Progenitor cell of endocrine pancreas (in vitro differentiated cells): ENCODE results near the gene CLEC16A. TPM values are rescaled to one million over a fixed set of nuclear protein-coding genes. Genes with fewer than 3 reads are reported as not detected.

ENCODE experiments used
- DNase-seq: peaks from one replicate; pipeline ENCODE4 v3.0.0; 2021; ENCODE audit warnings: low spot score; ENCODE audit not compliant: unreplicated experiment
- H3K27ac Mint-ChIP-seq: 2 replicates; pipeline ENCODE4 v1.8.0; 2021; ENCODE audit warnings: mild to moderate bottlenecking, moderate library complexity, mixed read lengths
- H3K27me3 Mint-ChIP-seq: 2 replicates; pipeline ENCODE4 v1.8.0; 2021; ENCODE audit warnings: mixed read lengths
- H3K36me3 Mint-ChIP-seq: 2 replicates; pipeline ENCODE4 v1.8.0; 2022; ENCODE audit warnings: mixed read lengths; ENCODE audit not compliant: insufficient read depth
- H3K4me1 Mint-ChIP-seq: 2 replicates; pipeline ENCODE4 v1.8.0; 2021; ENCODE audit warnings: low read depth, mixed read lengths
- H3K4me3 Mint-ChIP-seq: 2 replicates; pipeline ENCODE4 v1.8.0; 2021; ENCODE audit warnings: low read depth, mild to moderate bottlenecking, moderate library complexity, mixed read lengths
- H3K9me3 Mint-ChIP-seq: 2 replicates; pipeline ENCODE4 v1.8.0; 2021; ENCODE audit warnings: low read depth, mixed read lengths
- CTCF ChIP-seq: fragments of 200-600 bp; sonication (generic); IDR thresholded peaks from one replicate; pipeline ENCODE4 v1.5.0; 2021; ENCODE audit warnings: antibody characterized with exemption, mild to moderate bottlenecking; ENCODE audit not compliant: unreplicated experiment
- total RNA-seq: library from RNA; stranded (reverse); gene quantifications from 2 replicates; pipeline ENCODE4 v1.2.1, GENCODE V29; 2021

Gene CLEC16A
- total RNA-seq, 1 donor from 2014 or later: 34.3 TPM

GRCh38 chr16:11106726-11107125 lies 162.4 kb downstream of the CLEC16A start:
- Mint-ChIP-seq H3K27me3 (no peaks in the 10 kb centered on the region), H3K36me3 (peaks cover under 1% of the 10 kb centered on the region), H3K27ac (no peak overlapping the region), H3K4me3 (no peak overlapping the region), H3K9me3 (no peaks in the 10 kb centered on the region), H3K4me1 (peaks cover 15% of the 10 kb centered on the region)
- no peak for DNase-seq
- no peak for TF ChIP-seq CTCF

GRCh38 chr16:11107780-11108465 lies 163.6 kb downstream of the CLEC16A start:
- H3K36me3 Mint-ChIP-seq: peaks cover 3% of the 10 kb centered on the region

GRCh38 chr16:11108466-11108805 lies 164.1 kb downstream of the CLEC16A start:
- H3K4me3 Mint-ChIP-seq: no peak overlapping the region
- no peak overlapping the region for H3K27ac Mint-ChIP-seq
- DNase-seq: no peak
- no peak for TF ChIP-seq CTCF
- no peaks in the 10 kb centered on the region for H3K27me3 Mint-ChIP-seq
- no peaks in the 10 kb centered on the region for H3K9me3 Mint-ChIP-seq
- H3K4me1 Mint-ChIP-seq: peaks cover 7% of the 10 kb centered on the region
- peaks cover 3% of the 10 kb centered on the region for H3K36me3 Mint-ChIP-seq

More at GRCh38 chr16:11107780-11108465, 163.6 kb downstream of the CLEC16A start:
- no peak for TF ChIP-seq CTCF
- no peak overlapping the region for H3K27ac Mint-ChIP-seq
- peaks cover 7% of the 10 kb centered on the region for H3K4me1 Mint-ChIP-seq
- no peak for DNase-seq
- no peak overlapping the region for H3K4me3 Mint-ChIP-seq
- H3K9me3 Mint-ChIP-seq: no peaks in the 10 kb centered on the region
- H3K27me3 Mint-ChIP-seq: no peaks in the 10 kb centered on the region

- no peak for TF ChIP-seq CTCF
- Mint-ChIP-seq H3K27me3 (no peaks in the 10 kb centered on the region), H3K4me1 (peaks cover 7% of the 10 kb centered on the region), H3K4me3 (no peak overlapping the region), H3K9me3 (no peaks in the 10 kb centered on the region), H3K36me3 (peaks cover 3% of the 10 kb centered on the region), H3K27ac (no peak overlapping the region)
- no peak for DNase-seq
Measured at GRCh38 chr16:11109566-11109965, 165.2 kb downstream of the CLEC16A start.

GRCh38 chr16:11111150-11111549 lies 166.8 kb downstream of the CLEC16A start:
- Mint-ChIP-seq H3K9me3 (no peaks in the 10 kb centered on the region), H3K36me3 (peaks cover 3% of the 10 kb centered on the region), H3K27ac (no peak overlapping the region), H3K4me1 (peaks cover 7% of the 10 kb centered on the region), H3K4me3 (no peak overlapping the region), H3K27me3 (no peaks in the 10 kb centered on the region)
- no peak for DNase-seq
- TF ChIP-seq CTCF: no peak
